Measurements from ENCODE around the gene ZG16B.

Gene ZG16B

DNA sequence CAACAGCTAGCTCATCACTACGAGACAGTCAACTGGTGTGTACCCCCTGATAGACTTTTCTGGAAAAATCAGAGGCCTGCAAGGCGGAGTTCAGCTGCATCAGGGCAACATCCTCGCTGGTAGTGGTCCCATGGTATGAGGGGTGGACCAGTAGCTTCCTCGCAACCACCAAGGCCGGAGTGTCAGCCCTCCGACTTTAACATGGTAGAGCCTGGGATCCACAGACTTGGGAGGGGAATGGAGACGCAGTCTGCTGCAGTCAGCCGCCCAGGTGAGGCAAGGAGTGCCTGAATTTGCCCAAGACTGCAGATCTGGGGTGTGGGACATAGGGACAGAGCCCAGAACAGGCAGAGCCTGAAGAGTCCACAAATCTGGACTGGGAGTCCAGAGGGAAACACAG, 13.4 kb downstream of the ZG16B start:
- Histone ChIP-seq H3K4me3 (ENCODE audit: low read length, poor library complexity, severe bottlenecking) (no peak overlapping the region), H4K20me1 (ENCODE audit: insufficient read depth, low read length, poor library complexity, severe bottlenecking) (no peaks in the 10 kb centered on the region), H3F3A (ENCODE audit: low read depth) (no peaks in the 10 kb centered on the region), H3K9me2 (replicated peaks; ENCODE audit: low read depth, low read length) (no peaks in the 10 kb centered on the region), H3K4me2 (ENCODE audit: low read depth, low read length, poor library complexity, severe bottlenecking) (no peak overlapping the region), H3K27me3 (ENCODE audit: insufficient read depth, low read length, poor library complexity, severe bottlenecking) (no peaks in the 10 kb centered on the region), H3K4me1 (ENCODE audit: insufficient read depth, low read length, poor library complexity, severe bottlenecking) (no peaks in the 10 kb centered on the region), H3K9ac (ENCODE audit: low read depth, low read length, poor library complexity, severe bottlenecking) (no peak overlapping the region), H2AFZ (ENCODE audit: low read length) (no peak overlapping the region), H3K79me2 (ENCODE audit: insufficient read depth, low read length) (no peaks in the 10 kb centered on the region), H3K36me3 (ENCODE audit: insufficient read depth, low read length) (no peaks in the 10 kb centered on the region), H3K9me3 (ENCODE audit: insufficient read depth, low read depth, low read length) (no peaks in the 10 kb centered on the region)
- TF ChIP-seq, protein P1, sequence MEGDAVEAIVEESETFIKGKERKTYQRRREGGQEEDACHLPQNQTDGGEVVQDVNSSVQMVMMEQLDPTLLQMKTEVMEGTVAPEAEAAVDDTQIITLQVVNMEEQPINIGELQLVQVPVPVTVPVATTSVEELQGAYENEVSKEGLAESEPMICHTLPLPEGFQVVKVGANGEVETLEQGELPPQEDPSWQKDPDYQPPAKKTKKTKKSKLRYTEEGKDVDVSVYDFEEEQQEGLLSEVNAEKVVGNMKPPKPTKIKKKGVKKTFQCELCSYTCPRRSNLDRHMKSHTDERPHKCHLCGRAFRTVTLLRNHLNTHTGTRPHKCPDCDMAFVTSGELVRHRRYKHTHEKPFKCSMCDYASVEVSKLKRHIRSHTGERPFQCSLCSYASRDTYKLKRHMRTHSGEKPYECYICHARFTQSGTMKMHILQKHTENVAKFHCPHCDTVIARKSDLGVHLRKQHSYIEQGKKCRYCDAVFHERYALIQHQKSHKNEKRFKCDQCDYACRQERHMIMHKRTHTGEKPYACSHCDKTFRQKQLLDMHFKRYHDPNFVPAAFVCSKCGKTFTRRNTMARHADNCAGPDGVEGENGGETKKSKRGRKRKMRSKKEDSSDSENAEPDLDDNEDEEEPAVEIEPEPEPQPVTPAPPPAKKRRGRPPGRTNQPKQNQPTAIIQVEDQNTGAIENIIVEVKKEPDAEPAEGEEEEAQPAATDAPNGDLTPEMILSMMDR (conservative IDR thresholded peaks at IDR 0.05; ENCODE audit: low read length): no peak
- TF ChIP-seq EZH2phosphoT487 (IDR thresholded peaks at IDR 0.05; ENCODE audit: borderline replicate concordance): no peak

DNA sequence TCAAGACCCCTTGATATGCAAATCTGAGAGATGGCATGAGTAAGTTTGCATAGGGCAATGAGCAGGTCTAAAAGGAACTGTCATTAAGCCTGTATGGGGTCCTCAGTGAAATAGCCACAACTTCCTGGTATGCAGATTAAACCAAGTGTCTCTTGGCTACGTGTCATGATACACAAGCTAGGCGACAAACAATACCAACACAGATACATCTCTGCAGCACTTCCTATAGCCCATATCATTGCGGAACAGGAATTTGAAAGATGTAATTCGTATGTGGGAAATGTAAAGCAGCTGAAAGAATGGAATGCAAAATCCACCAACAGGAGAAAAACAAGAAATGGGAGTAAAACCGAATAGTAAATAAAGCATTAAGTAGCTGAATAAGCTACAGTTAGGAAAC, 15.0 kb downstream of the ZG16B start:
- no peaks in the 10 kb centered on the region for H3F3A ChIP-seq (ENCODE audit: low read depth)
- no peak overlapping the region for H3K9ac ChIP-seq (ENCODE audit: low read depth, low read length, poor library complexity, severe bottlenecking)
- no peaks in the 10 kb centered on the region for H3K9me2 ChIP-seq (replicated peaks; ENCODE audit: low read depth, low read length)
- no peaks in the 10 kb centered on the region for H3K36me3 ChIP-seq (ENCODE audit: insufficient read depth, low read length)
- H2AFZ ChIP-seq (ENCODE audit: low read length): no peak overlapping the region
- no peaks in the 10 kb centered on the region for H3K9me3 ChIP-seq (ENCODE audit: insufficient read depth, low read depth, low read length)
- H3K4me3 ChIP-seq (ENCODE audit: low read length, poor library complexity, severe bottlenecking): no peak overlapping the region
- H4K20me1 ChIP-seq (ENCODE audit: insufficient read depth, low read length, poor library complexity, severe bottlenecking): no peaks in the 10 kb centered on the region
- H3K27me3 ChIP-seq (ENCODE audit: insufficient read depth, low read length, poor library complexity, severe bottlenecking): no peaks in the 10 kb centered on the region
- TF ChIP-seq EZH2phosphoT487 (IDR thresholded peaks at IDR 0.05; ENCODE audit: borderline replicate concordance): no peak
- TF ChIP-seq, protein P1 (conservative IDR thresholded peaks at IDR 0.05; ENCODE audit: low read length): no peak
- no peaks in the 10 kb centered on the region for H3K79me2 ChIP-seq (ENCODE audit: insufficient read depth, low read length)
- H3K4me2 ChIP-seq (ENCODE audit: low read depth, low read length, poor library complexity, severe bottlenecking): no peak overlapping the region
- no peaks in the 10 kb centered on the region for H3K4me1 ChIP-seq (ENCODE audit: insufficient read depth, low read length, poor library complexity, severe bottlenecking)

DNA sequence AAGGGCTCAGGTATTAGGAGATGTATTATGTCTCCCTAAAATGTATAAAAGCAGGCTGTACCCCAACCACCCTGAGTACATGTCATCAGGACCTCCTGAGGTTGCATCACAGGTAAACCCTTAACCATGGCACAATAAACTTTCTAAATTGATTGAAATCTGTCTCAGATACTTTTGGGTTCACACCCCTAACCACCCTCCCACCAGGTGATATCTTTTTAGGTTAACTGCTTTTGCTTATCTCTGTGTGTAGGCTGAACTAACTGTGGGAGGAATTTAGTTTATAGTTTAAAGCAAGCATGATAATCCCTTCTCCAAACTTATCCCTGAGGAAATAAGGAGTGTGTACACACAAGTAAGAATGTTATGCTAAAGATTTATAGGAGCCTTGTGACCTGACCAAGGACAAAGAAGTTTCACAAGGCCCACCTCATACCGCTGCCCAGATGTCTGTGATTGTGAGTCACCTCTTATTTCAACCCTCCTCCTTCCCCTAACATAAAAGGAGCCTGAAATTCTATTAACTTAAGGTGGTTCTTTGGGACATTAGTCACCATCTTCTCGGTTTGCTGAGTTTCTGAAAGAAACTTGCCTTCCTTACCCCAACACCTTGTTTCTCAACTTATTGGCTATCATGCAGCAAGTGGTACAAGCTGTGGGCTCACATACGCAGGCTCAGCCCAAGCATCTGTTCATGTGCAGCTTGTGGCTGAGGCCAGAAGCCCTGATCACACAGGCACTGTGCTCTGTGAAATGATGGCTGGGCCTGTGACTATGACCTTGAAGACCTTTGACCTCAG, 16.6 kb downstream of the ZG16B start:
- Histone ChIP-seq H3K4me2 (ENCODE audit: low read depth, low read length, poor library complexity, severe bottlenecking) (no peak overlapping the region), H3F3A (ENCODE audit: low read depth) (no peaks in the 10 kb centered on the region), H3K36me3 (ENCODE audit: insufficient read depth, low read length) (no peaks in the 10 kb centered on the region), H3K4me1 (ENCODE audit: insufficient read depth, low read length, poor library complexity, severe bottlenecking) (no peaks in the 10 kb centered on the region), H3K4me3 (ENCODE audit: low read length, poor library complexity, severe bottlenecking) (no peak overlapping the region), H4K20me1 (ENCODE audit: insufficient read depth, low read length, poor library complexity, severe bottlenecking) (no peaks in the 10 kb centered on the region), H3K9me2 (replicated peaks; ENCODE audit: low read depth, low read length) (no peaks in the 10 kb centered on the region), H3K9me3 (ENCODE audit: insufficient read depth, low read depth, low read length) (no peaks in the 10 kb centered on the region), H3K9ac (ENCODE audit: low read depth, low read length, poor library complexity, severe bottlenecking) (no peak overlapping the region), H3K79me2 (ENCODE audit: insufficient read depth, low read length) (no peaks in the 10 kb centered on the region), H2AFZ (ENCODE audit: low read length) (no peak overlapping the region), H3K27me3 (ENCODE audit: insufficient read depth, low read length, poor library complexity, severe bottlenecking) (no peaks in the 10 kb centered on the region)
- TF ChIP-seq, protein P1 (conservative IDR thresholded peaks at IDR 0.05; ENCODE audit: low read length): no peak
- no peak for TF ChIP-seq EZH2phosphoT487 (IDR thresholded peaks at IDR 0.05; ENCODE audit: borderline replicate concordance)

All from Loucy (cell line).